Fibroblast of lung (primary cell): ENCODE results near the gene RBM33. TPM values are rescaled to one million over a fixed set of nuclear protein-coding genes. Genes with fewer than 3 reads are reported as not detected.

Source experiments
- DNase-seq, 2 donors: peaks; one replicate each; pipeline versions ENCODE4 v3.0.0 to v3.0.0-alpha.2; 2010; ENCODE audit warnings: low read depth in 2 of 2
- H2AFZ ChIP-seq: 2 replicates; pipeline ENCODE4 v1.5.1; 2012; ENCODE audit warnings: low read length, control low read depth, inconsistent platforms
- H3K27ac ChIP-seq: 2 replicates; pipeline ENCODE4 v1.5.1; 2011; ENCODE audit warnings: low read length, control low read depth; ENCODE audit not compliant: insufficient read depth
- H3K27me3 ChIP-seq: 2 replicates; pipeline ENCODE4 v1.5.1; 2011; ENCODE audit warnings: mild to moderate bottlenecking, low read length; ENCODE audit not compliant: control insufficient read depth, insufficient read depth
- H3K36me3 ChIP-seq: 2 replicates; pipeline ENCODE4 v1.5.1; 2011; ENCODE audit warnings: low read length; ENCODE audit not compliant: control insufficient read depth, insufficient read depth
- H3K4me1 ChIP-seq: 2 replicates; pipeline ENCODE4 v1.5.1; 2011; ENCODE audit warnings: low read length; ENCODE audit not compliant: control insufficient read depth, insufficient read depth; ENCODE audit errors: extremely low read depth
- H3K4me2 ChIP-seq: 2 replicates; pipeline ENCODE4 v1.5.1; 2011; ENCODE audit warnings: low read length, control low read depth; ENCODE audit not compliant: insufficient read depth; ENCODE audit errors: extremely low read depth
- H3K4me3 ChIP-seq, 4 experiments: fragments of 200-600 bp in 1 of 4; sonication (generic) in 1 of 4; replicated peaks in 1 of 4; 2 replicates each; pipeline ENCODE4 v1.5.1; 2011 to 2016; ENCODE audit warnings: low read length in 4 of 4, low read depth in 3 of 4, mild to moderate bottlenecking in 3 of 4, control low read depth in 2 of 4, inconsistent platforms in 1 of 4, mixed read lengths in 1 of 4; ENCODE audit not compliant: insufficient read depth in 1 of 4; ENCODE audit errors: control extremely low read depth in 1 of 4
- H3K79me2 ChIP-seq: 2 replicates; pipeline ENCODE4 v1.5.1; 2012; ENCODE audit warnings: mild to moderate bottlenecking, low read length, inconsistent platforms; ENCODE audit not compliant: control insufficient read depth, insufficient read depth
- H3K9ac ChIP-seq: 2 replicates; pipeline ENCODE4 v1.5.1; 2011; ENCODE audit warnings: mild to moderate bottlenecking, low read length, control low read depth; ENCODE audit not compliant: insufficient read depth
- H3K9me3 ChIP-seq: 2 replicates; pipeline ENCODE4 v1.5.1; 2012; ENCODE audit warnings: low read depth, low read length; ENCODE audit not compliant: control insufficient read depth, insufficient read depth
- H4K20me1 ChIP-seq: 2 replicates; pipeline ENCODE4 v1.5.1; 2011; ENCODE audit warnings: low read length; ENCODE audit not compliant: control insufficient read depth, insufficient read depth; ENCODE audit errors: extremely low read depth
- CTCF ChIP-seq, 2 donors: IDR thresholded peaks in 1 of 2; conservative IDR thresholded peaks in 1 of 2; 1 replicate in 1 of 2; 2 replicates in 1 of 2; pipeline ENCODE4 v1.5.1; 2011 to 2012; ENCODE audit warnings: low read length in 2 of 2, control low read depth in 1 of 2, inconsistent platforms in 1 of 2, low read depth in 1 of 2, mild to moderate bottlenecking in 1 of 2
- EZH2 ChIP-seq: IDR thresholded peaks from 2 replicates; pipeline ENCODE4 v1.5.1; 2012; ENCODE audit warnings: low read length, control low read depth, mild to moderate bottlenecking; ENCODE audit errors: missing control alignments
- polyA plus RNA-seq, 2 donors: library from polyadenylated mRNA; depleted of rRNA in 1 of 2; stranded (reverse) in 1 of 2; unstranded in 1 of 2; fragments of >200 nt; gene quantifications; 2 replicates each; pipeline ENCODE4 v1.2.1, GENCODE V29; 2011 to 2012; ENCODE audit warnings: missing spikeins in 1 of 2
- total RNA-seq: library from RNA; depleted of rRNA; stranded (reverse); fragments of >200 nt; gene quantifications from 2 replicates; pipeline ENCODE4 v1.2.1, GENCODE V29; 2014

RBM33 gene
- total and polyA plus RNA-seq, 2 donors (not counting 1 experiment from before 2014, with no cell fraction given): 6.9 to 33.2 TPM

- Histone ChIP-seq H3K9me3 (no peaks in the 10 kb centered on the region), H3K27ac (no peak overlapping the region), H3K79me2 (peaks cover 72% of the 10 kb centered on the region), H3K36me3 (peaks cover 4% of the 10 kb centered on the region), H3K9ac (no peak overlapping the region), H3K4me2 (peak overlapping the region; percentile 73), H4K20me1 (no peaks in the 10 kb centered on the region), H2AFZ (no peak overlapping the region), H3K27me3 (no peaks in the 10 kb centered on the region), H3K4me1 (peaks cover 2% of the 10 kb centered on the region), H3K4me3 (peak overlapping the region in 2 of 4 experiments; percentile 94 to 96)
- no peak for TF ChIP-seq CTCF (conservative IDR thresholded peaks at IDR 0.05 in 1 of 2, IDR thresholded peaks at IDR 0.05 in 1 of 2; ENCODE audit: low read depth in 1 of 2, low read length in 2 of 2)
- TF ChIP-seq EZH2: no peak
- no peak for DNase-seq
Measured at GRCh38 chr7:155646669-155647068, 2.2 kb downstream of the RBM33 start.

- TF ChIP-seq EZH2: no peak
- no peak for TF ChIP-seq CTCF (conservative IDR thresholded peaks at IDR 0.05 in 1 of 2, IDR thresholded peaks at IDR 0.05 in 1 of 2; ENCODE audit: low read depth in 1 of 2, low read length in 2 of 2)
- H3K4me2 ChIP-seq: no peak overlapping the region
- peaks cover 2% of the 10 kb centered on the region for H3K4me1 ChIP-seq
- DNase-seq: no peak
- no peaks in the 10 kb centered on the region for H3K9me3 ChIP-seq
- H3K27me3 ChIP-seq: no peaks in the 10 kb centered on the region
- H3K4me3 ChIP-seq: no peak overlapping the region
- peaks cover 1% of the 10 kb centered on the region for H3K36me3 ChIP-seq
- H3K9ac ChIP-seq: no peak overlapping the region
- H3K79me2 ChIP-seq: peaks cover 78% of the 10 kb centered on the region
- H4K20me1 ChIP-seq: no peaks in the 10 kb centered on the region
- no peak overlapping the region for H3K27ac ChIP-seq
- H2AFZ ChIP-seq: no peak overlapping the region
Measured at GRCh38 chr7:155647302-155647701, 2.8 kb downstream of the RBM33 start.

GRCh38 chr7:155647734-155648133 lies 3.3 kb downstream of the RBM33 start:
- TF ChIP-seq EZH2 (no peak), CTCF (conservative IDR thresholded peaks at IDR 0.05 in 1 of 2, IDR thresholded peaks at IDR 0.05 in 1 of 2; ENCODE audit: low read depth in 1 of 2, low read length in 2 of 2) (no peak)
- H3K27ac ChIP-seq: no peak overlapping the region
- peaks cover 1% of the 10 kb centered on the region for H3K36me3 ChIP-seq
- peaks cover 83% of the 10 kb centered on the region for H3K79me2 ChIP-seq
- H3K4me2 ChIP-seq: no peak overlapping the region
- H3K4me1 ChIP-seq: peaks cover 4% of the 10 kb centered on the region
- no peak for DNase-seq
- no peak overlapping the region for H3K4me3 ChIP-seq
- no peaks in the 10 kb centered on the region for H3K9me3 ChIP-seq
- no peaks in the 10 kb centered on the region for H4K20me1 ChIP-seq
- no peak overlapping the region for H3K9ac ChIP-seq
- no peaks in the 10 kb centered on the region for H3K27me3 ChIP-seq
- no peak overlapping the region for H2AFZ ChIP-seq
